H1 (cell line): ENCODE results near the gene ZDHHC9. TPM values are rescaled to one million over a fixed set of nuclear protein-coding genes. Genes with fewer than 3 reads are reported as not detected.

Source experiments
- CTCF ChIA-PET: fragments of 300-600 bp; sonication (Branson Sonifier 250); formaldehyde crosslinking; loops from one replicate; lab custom pipeline; 2021; ENCODE audit not compliant: partially characterized antibody; lab: Charles Lee
- POLR2A ChIA-PET: fragments of 300-600 bp; sonication (Branson Sonifier 250); formaldehyde crosslinking; loops from one replicate; lab custom pipeline; 2021; ENCODE audit warnings: inconsistent platforms; ENCODE audit not compliant: partially characterized antibody; lab: Charles Lee
- DNase-seq, 2 experiments: peaks; one replicate each; pipeline versions ENCODE4 v3.0.0 to v3.0.0-alpha.2; 2010 to 2022; ENCODE audit warnings: low spot score in 2 of 2, low read depth in 1 of 2, mixed read lengths in 1 of 2
- FAIRE-seq: peaks from 2 replicates; lab custom pipeline; 2011; peaks lifted over from hg19 to GRCh38; lab: Jason Lieb, UNC
- H2AFZ ChIP-seq: 2 replicates; pipeline ENCODE4 v1.8.1; 2012; ENCODE audit warnings: low read length, inconsistent platforms
- H2AK5ac ChIP-seq: 2 replicates; pipeline ENCODE4 v1.6.1; 2013; ENCODE audit warnings: low read depth, low read length
- H2BK120ac ChIP-seq: replicated peaks from 2 replicates; pipeline ENCODE3; 2013; ENCODE audit warnings: low read depth, low read length, inconsistent platforms
- H2BK12ac ChIP-seq: 2 replicates; pipeline ENCODE4 v1.6.1; 2013; ENCODE audit warnings: low read depth, low read length
- H2BK15ac ChIP-seq: 2 replicates; pipeline ENCODE4 v1.6.1; 2013; ENCODE audit warnings: low read length
- H2BK20ac ChIP-seq: 2 replicates; pipeline ENCODE4 v1.6.1; 2013; ENCODE audit warnings: low read length
- H2BK5ac ChIP-seq: 2 replicates; pipeline ENCODE4 v1.6.1; 2013; ENCODE audit warnings: low read depth, low read length
- H3K14ac ChIP-seq: 2 replicates; pipeline ENCODE4 v1.6.1; 2013; ENCODE audit warnings: inconsistent platforms; ENCODE audit not compliant: insufficient read length
- H3K18ac ChIP-seq: 2 replicates; pipeline ENCODE4 v1.6.1; 2013; ENCODE audit warnings: low read length; ENCODE audit errors: extremely low read depth
- H3K23ac ChIP-seq: 2 replicates; pipeline ENCODE4 v1.6.1; 2013; ENCODE audit warnings: inconsistent platforms; ENCODE audit not compliant: insufficient read length
- H3K23me2 ChIP-seq: 2 replicates; pipeline ENCODE4 v1.6.1; 2013; ENCODE audit warnings: low read depth, low read length
- H3K27ac ChIP-seq: 2 replicates; pipeline ENCODE4 v1.6.1; 2011; ENCODE audit warnings: low read depth, low read length, inconsistent platforms
- H3K27me3 ChIP-seq, 4 experiments: replicated peaks in 1 of 4; 1 replicate in 1 of 4; 2 replicates in 3 of 4; pipeline versions ENCODE4 v1.6.1 to v1.8.1; 2011 to 2013; ENCODE audit warnings: low read length in 3 of 4, mild to moderate bottlenecking in 3 of 4, inconsistent platforms in 2 of 4, mixed read lengths in 2 of 4, moderate library complexity in 1 of 4; ENCODE audit not compliant: control insufficient read depth in 3 of 4, insufficient read depth in 3 of 4; ENCODE audit errors: extremely low read depth in 1 of 4
- H3K36me3 ChIP-seq, 4 experiments: 2 replicates each; pipeline versions ENCODE4 v1.6.1 to v1.8.1; 2011 to 2013; ENCODE audit warnings: mild to moderate bottlenecking in 4 of 4, low read length in 3 of 4, moderate library complexity in 2 of 4, control low read depth in 1 of 4, inconsistent platforms in 1 of 4; ENCODE audit not compliant: insufficient read depth in 4 of 4, control insufficient read depth in 2 of 4
- H3K4ac ChIP-seq: replicated peaks from 2 replicates; pipeline ENCODE3; 2013; ENCODE audit warnings: low read length, low read depth, mixed read lengths, inconsistent platforms; ENCODE audit not compliant: insufficient read length
- H3K4me1 ChIP-seq, 4 experiments: replicated peaks in 1 of 4; 1 replicate in 1 of 4; 2 replicates in 3 of 4; pipeline versions ENCODE4 v1.6.1 to v1.8.1; 2011 to 2013; ENCODE audit warnings: low read length in 3 of 4, inconsistent platforms in 2 of 4, mixed read lengths in 1 of 4; ENCODE audit not compliant: insufficient read depth in 4 of 4, control insufficient read depth in 3 of 4
- H3K4me2 ChIP-seq, 2 experiments: 2 replicates each; pipeline versions ENCODE4 v1.6.1 to v1.8.1; 2011 to 2013; ENCODE audit warnings: low read depth in 2 of 2, low read length in 2 of 2, control low read depth in 1 of 2, inconsistent platforms in 1 of 2, mild to moderate bottlenecking in 1 of 2; ENCODE audit not compliant: insufficient read depth in 1 of 2
- H3K4me3 ChIP-seq, 4 experiments: fragments of 200-600, 300-600 bp in 1 of 4; sonication (generic), shearing (Covaris generic), sonication (Bioruptor Twin) in 1 of 4; 2 replicates each; pipeline versions ENCODE4 v1.5.1 to v1.8.1; 2011 to 2016; ENCODE audit warnings: low read length in 4 of 4, low read depth in 3 of 4, control low read depth in 2 of 4, inconsistent platforms in 2 of 4, mild to moderate bottlenecking in 2 of 4, mixed read lengths in 1 of 4, moderate library complexity in 1 of 4; ENCODE audit not compliant: insufficient read depth in 2 of 4; ENCODE audit errors: extremely low read depth in 1 of 4
- H3K56ac ChIP-seq: replicated peaks from 2 replicates; pipeline ENCODE3; 2013; ENCODE audit warnings: low read depth, mild to moderate bottlenecking, mixed read lengths, low read length, inconsistent platforms; ENCODE audit not compliant: insufficient read length
- H3K79me1 ChIP-seq: 2 replicates; pipeline ENCODE4 v1.6.1; 2013; ENCODE audit warnings: low read depth, low read length, control low read depth
- H3K79me2 ChIP-seq, 2 experiments: 2 replicates each; pipeline versions ENCODE4 v1.6.1 to v1.8.1; 2012 to 2013; ENCODE audit warnings: low read length in 2 of 2, mild to moderate bottlenecking in 2 of 2, inconsistent platforms in 1 of 2; ENCODE audit not compliant: insufficient read depth in 2 of 2, control insufficient read depth in 1 of 2
- H3K9ac ChIP-seq, 4 experiments: replicated peaks in 1 of 4; 1 replicate in 1 of 4; 2 replicates in 3 of 4; pipeline versions ENCODE4 v1.6.1 to v1.8.1; 2011 to 2013; ENCODE audit warnings: low read depth in 3 of 4, low read length in 3 of 4, control low read depth in 2 of 4, mild to moderate bottlenecking in 2 of 4, moderate library complexity in 2 of 4, inconsistent platforms in 1 of 4; ENCODE audit errors: extremely low read depth in 1 of 4
- H3K9me3 ChIP-seq, 2 experiments: 2 replicates each; pipeline versions ENCODE4 v1.6.1 to v1.8.1; 2012 to 2013; ENCODE audit warnings: mild to moderate bottlenecking in 2 of 2, moderate library complexity in 2 of 2, control low read depth in 1 of 2, inconsistent platforms in 1 of 2, low read depth in 1 of 2, low read length in 1 of 2, mixed read lengths in 1 of 2; ENCODE audit not compliant: insufficient read depth in 2 of 2
- H4K20me1 ChIP-seq, 2 experiments: replicated peaks in 1 of 2; 2 replicates each; pipeline versions ENCODE3 to v1.8.1; 2011 to 2013; ENCODE audit warnings: inconsistent platforms in 2 of 2, low read length in 2 of 2, mild to moderate bottlenecking in 1 of 2; ENCODE audit not compliant: insufficient read depth in 2 of 2, control insufficient read depth in 1 of 2
- H4K5ac ChIP-seq: 2 replicates; pipeline ENCODE4 v1.6.1; 2013; ENCODE audit warnings: low read length, low read depth, mixed read lengths, inconsistent platforms; ENCODE audit not compliant: insufficient read length
- H4K8ac ChIP-seq: 2 replicates; pipeline ENCODE4 v1.8.0; 2013; ENCODE audit warnings: mild to moderate bottlenecking, moderate library complexity, low read length, inconsistent platforms; ENCODE audit not compliant: insufficient read depth; ENCODE audit errors: extremely low read depth
- H4K91ac ChIP-seq: replicated peaks from 2 replicates; pipeline ENCODE3; 2013; ENCODE audit warnings: low read length, mixed read lengths, inconsistent platforms; ENCODE audit not compliant: insufficient read length
- ATF2 ChIP-seq: IDR thresholded peaks from 2 replicates; pipeline ENCODE4 v1.6.1; 2012; ENCODE audit warnings: low read length, inconsistent platforms
- BCL11A ChIP-seq, 2 experiments: IDR thresholded peaks; one replicate each; pipeline ENCODE4 v1.6.1; 2011; ENCODE audit warnings: low read depth in 2 of 2, low read length in 2 of 2, mild to moderate bottlenecking in 2 of 2
- CEBPB ChIP-seq: IDR thresholded peaks from 2 replicates; pipeline ENCODE4 v1.6.1; 2012; ENCODE audit warnings: low read depth, low read length
- CTBP2 ChIP-seq: IDR thresholded peaks from 2 replicates; pipeline ENCODE4 v1.7.0; 2011; ENCODE audit warnings: borderline replicate concordance, mild to moderate bottlenecking, moderate library complexity, mixed read lengths, low read length; ENCODE audit not compliant: insufficient read depth, insufficient read length
- EP300 ChIP-seq, 2 experiments: IDR thresholded peaks; 1 replicate in 1 of 2; 2 replicates in 1 of 2; pipeline ENCODE4 v1.6.1; 2011 to 2012; ENCODE audit warnings: low read depth in 2 of 2, low read length in 2 of 2, mild to moderate bottlenecking in 2 of 2, borderline replicate concordance in 1 of 2, inconsistent platforms in 1 of 2, moderate library complexity in 1 of 2
- EZH2 ChIP-seq: fragments of 200-600 bp; sonication (generic); IDR thresholded peaks from 2 replicates; pipeline ENCODE4 v1.7.1; 2012; ENCODE audit warnings: low read depth, mild to moderate bottlenecking, moderate library complexity, low read length, inconsistent platforms; ENCODE audit not compliant: severe bottlenecking
- FOSL1 ChIP-seq: IDR thresholded peaks from 2 replicates; pipeline ENCODE4 v1.6.1; 2011; ENCODE audit warnings: mild to moderate bottlenecking, low read depth, low read length, moderate library complexity; ENCODE audit not compliant: insufficient read depth
- KDM4A ChIP-seq: IDR thresholded peaks from one replicate; pipeline ENCODE4 v1.7.1; 2012; ENCODE audit warnings: low read depth, mild to moderate bottlenecking, moderate library complexity, low read length, inconsistent platforms; ENCODE audit not compliant: severe bottlenecking
- RBBP5 ChIP-seq: IDR thresholded peaks from 2 replicates; pipeline ENCODE4 v1.7.1; 2012; ENCODE audit warnings: low read depth, mild to moderate bottlenecking, inconsistent platforms, low read length, moderate library complexity, borderline replicate concordance
- SAP30 ChIP-seq: fragments of 300-600 bp; sonication (generic); IDR thresholded peaks from 2 replicates; pipeline ENCODE4 v1.7.1; 2012; ENCODE audit warnings: low read length, moderate library complexity, mild to moderate bottlenecking, inconsistent platforms; ENCODE audit not compliant: insufficient read depth, insufficient replicate concordance
- TAF1 ChIP-seq: IDR thresholded peaks from 2 replicates; pipeline ENCODE4 v1.6.1; 2011; ENCODE audit warnings: mild to moderate bottlenecking, low read depth, low read length
- TAF7 ChIP-seq: optimal IDR thresholded peaks from 2 replicates; pipeline ENCODE3; 2011; ENCODE audit warnings: low read depth, mild to moderate bottlenecking, inconsistent platforms, low read length, moderate library complexity, borderline replicate concordance
- WGBS, 2 experiments: shearing (Covaris generic) in 1 of 2; methylation state at CpG; one replicate each; pipeline versions ENCODE4 v1.1.6 to v1.1.7; 2013 to 2015; ENCODE audit warnings: low lambda C conversion rate in 2 of 2, mixed read lengths in 2 of 2, inconsistent platforms in 1 of 2, low coverage in 1 of 2, missing lambda C conversion rate in 1 of 2; ENCODE audit not compliant: insufficient replicate concordance in 2 of 2, insufficient coverage in 1 of 2, insufficient read length in 1 of 2; ENCODE audit errors: extremely low coverage in 1 of 2, missing lambda C conversion rate in 1 of 2; 5-methylcytosine and 5-hydroxymethylcytosine counted together
- polyA plus RNA-seq, 7 experiments: library from polyadenylated mRNA; depleted of rRNA in 3 of 7; stranded (reverse) in 5 of 7; unstranded in 2 of 7; fragments of >200 nt in 5 of 7; fragments of 200-250 nt in 2 of 7; gene quantifications; 1 replicate in 5 of 7; 2 replicates in 1 of 7; 4 replicates in 1 of 7; pipeline versions ENCODE4 v1.2.1 to v1.2.3, GENCODE V29; 2011 to 2013; ENCODE audit warnings: missing spikeins in 2 of 7, mixed read lengths in 2 of 7
- total RNA-seq: library from RNA; stranded (reverse); fragmentation: NEBNext Ultra II Directional; extraction: Animal tissue kit (Norgen Biotek cat#: 25700); gene quantifications from 2 replicates; pipeline ENCODE4 v1.2.1, GENCODE V29; 2021

ZDHHC9 gene
- total and polyA plus RNA-seq, 2 of the 8 experiments (the other 6 are each of a cell fraction or from before 2014, with no cell fraction given): 18.1 to 28.3 TPM

GRCh38 chrX:129786210-129786651 lies 57.5 kb downstream of the ZDHHC9 start:
- FAIRE-seq: no peak
- TF ChIP-seq BCL11A (IDR thresholded peaks at IDR 0.05; ENCODE audit: low read depth in 2 of 2, low read length in 2 of 2): no peak
- TF ChIP-seq EZH2: no peak
- TF ChIP-seq CEBPB: no peak
- no peak for TF ChIP-seq FOSL1
- no peak for TF ChIP-seq KDM4A
- no peak for TF ChIP-seq TAF7
- no peak for TF ChIP-seq CTBP2
- no peak for TF ChIP-seq SAP30
- TF ChIP-seq TAF1: no peak
- no peak for TF ChIP-seq RBBP5
- TF ChIP-seq EP300 (IDR thresholded peaks at IDR 0.05; ENCODE audit: borderline replicate concordance in 1 of 2, low read depth in 2 of 2, low read length in 2 of 2): no peak
- no peak for TF ChIP-seq ATF2

More at GRCh38 chrX:129786210-129786651, 57.5 kb downstream of the ZDHHC9 start:
- no peak for DNase-seq
- H2BK5ac ChIP-seq: no peak overlapping the region
- H2AFZ ChIP-seq: no peak overlapping the region
- H3K56ac ChIP-seq: no peak overlapping the region
- H2BK15ac ChIP-seq: no peak overlapping the region
- H4K5ac ChIP-seq: no peak overlapping the region
- no peak overlapping the region for H4K91ac ChIP-seq
- H2BK20ac ChIP-seq: no peak overlapping the region
- H4K20me1 ChIP-seq: no peaks in the 10 kb centered on the region
- no peaks in the 10 kb centered on the region for H3K36me3 ChIP-seq
- no peak overlapping the region for H2BK120ac ChIP-seq
- no peaks in the 10 kb centered on the region for H3K79me2 ChIP-seq
- no peak overlapping the region for H3K4me2 ChIP-seq
- no peak overlapping the region for H3K23ac ChIP-seq
- H3K23me2 ChIP-seq: no peaks in the 10 kb centered on the region
- no peak overlapping the region for H3K4ac ChIP-seq
- 93% methylated on average over 3 of the region's 3 CpGs; no CpG with 5 or more reads in 1 of the 2 experiments for WGBS, 2 experiments
- POLR2A ChIA-PET: no interaction called here
- H3K4me3 ChIP-seq: no peak overlapping the region
- H4K8ac ChIP-seq: no peak overlapping the region
- H3K27me3 ChIP-seq: no peaks in the 10 kb centered on the region
- H2BK12ac ChIP-seq: no peak overlapping the region
- H3K14ac ChIP-seq: no peak overlapping the region
- H3K9me3 ChIP-seq: no peaks in the 10 kb centered on the region
- no peak overlapping the region for H3K9ac ChIP-seq
- H3K18ac ChIP-seq: no peak overlapping the region
- H2AK5ac ChIP-seq: no peak overlapping the region
- no peaks in the 10 kb centered on the region for H3K79me1 ChIP-seq
- CTCF ChIA-PET: interaction anchor here (1.6 kb wide), 1 partner anchor 18 kb away, joined by 3 read pairs; no protein-coding TSS in a partner anchor
- H3K4me1 ChIP-seq: no peaks in the 10 kb centered on the region
- H3K27ac ChIP-seq: no peak overlapping the region
